Endodermal cell (in vitro differentiated cells): Measurements from ENCODE around the gene RARRES2. TPM values are rescaled to one million over a fixed set of nuclear protein-coding genes. Genes with fewer than 3 reads are reported as not detected.

ENCODE experiments used
- DNase-seq: peaks from one replicate; pipeline ENCODE4 v3.0.0-alpha.2; 2017
- H3K27ac ChIP-seq: 2 replicates; pipeline ENCODE4 v1.5.1; 2013; ENCODE audit warnings: mild to moderate bottlenecking, low read depth, low read length, moderate library complexity
- H3K27me3 ChIP-seq: 2 replicates; pipeline ENCODE4 v1.6.1; 2013; ENCODE audit warnings: mild to moderate bottlenecking, low read length, moderate library complexity; ENCODE audit not compliant: insufficient read depth, control insufficient read depth, poor library complexity, severe bottlenecking
- H3K36me3 ChIP-seq: 2 replicates; pipeline ENCODE4 v1.7.0; 2013; ENCODE audit warnings: mild to moderate bottlenecking, low read length, moderate library complexity; ENCODE audit not compliant: control insufficient read depth, insufficient read depth
- H3K4me1 ChIP-seq: one replicate; pipeline ENCODE4 v1.7.0; 2013; ENCODE audit warnings: low read length; ENCODE audit not compliant: control insufficient read depth, insufficient read depth
- H3K4me3 ChIP-seq: 2 replicates; pipeline ENCODE4 v1.5.1; 2013; ENCODE audit warnings: mild to moderate bottlenecking, low read length, moderate library complexity
- H3K9ac ChIP-seq: 2 replicates; pipeline ENCODE4 v1.6.1; 2013; ENCODE audit warnings: mild to moderate bottlenecking, low read length, moderate library complexity; ENCODE audit not compliant: poor library complexity, severe bottlenecking; ENCODE audit errors: extremely low read depth
- H3K9me3 ChIP-seq: 2 replicates; pipeline ENCODE4 v1.6.1; 2013; ENCODE audit warnings: mild to moderate bottlenecking, low read length, moderate library complexity; ENCODE audit not compliant: control insufficient read depth
- H3K27ac Mint-ChIP-seq: 2 replicates; pipeline ENCODE4 v1.8.0; 2020; ENCODE audit warnings: mixed read lengths
- H3K27me3 Mint-ChIP-seq: 2 replicates; pipeline ENCODE4 v1.8.0; 2021; ENCODE audit warnings: mild to moderate bottlenecking, mixed read lengths; ENCODE audit not compliant: insufficient read depth
- H3K36me3 Mint-ChIP-seq: 2 replicates; pipeline ENCODE4 v1.8.0; 2020; ENCODE audit warnings: low read depth, mixed read lengths
- H3K4me1 Mint-ChIP-seq: 2 replicates; pipeline ENCODE4 v1.8.0; 2020; ENCODE audit warnings: mixed read lengths
- H3K4me3 Mint-ChIP-seq: 2 replicates; pipeline ENCODE4 v1.8.0; 2020; ENCODE audit warnings: mild to moderate bottlenecking, moderate library complexity, mixed read lengths
- H3K9me3 Mint-ChIP-seq: 2 replicates; pipeline ENCODE4 v1.8.0; 2020; ENCODE audit warnings: mild to moderate bottlenecking, mixed read lengths
- WGBS, 2 experiments: methylation state at CpG; one replicate each; pipeline versions ENCODE4 v1.1.5 to v1.1.7; 2013; ENCODE audit warnings: missing lambda C conversion rate in 2 of 2, mixed read lengths in 1 of 2; ENCODE audit not compliant: insufficient coverage in 1 of 2, insufficient read length in 1 of 2; 5-methylcytosine and 5-hydroxymethylcytosine counted together
- total RNA-seq, 2 donors: library from RNA; stranded (reverse); fragmentation: NEBNext Ultra II Directional in 1 of 2; extraction: Animal tissue kit (Norgen Biotek cat#: 25700) in 1 of 2; gene quantifications; 2 replicates in 1 of 2; 3 replicates in 1 of 2; pipeline ENCODE4 v1.2.1, GENCODE V29; 2021
- TF ChIP-seq, protein P1 (sequence below): fragments of 200-600 bp; sonication (generic); conservative IDR thresholded peaks from 2 replicates; pipeline ENCODE4 v1.5.0; 2021; ENCODE audit warnings: antibody characterized with exemption, mild to moderate bottlenecking

Gene RARRES2
- total RNA-seq, 2 donors from 2014 or later = 32.2 to 48.2 TPM

DNA sequence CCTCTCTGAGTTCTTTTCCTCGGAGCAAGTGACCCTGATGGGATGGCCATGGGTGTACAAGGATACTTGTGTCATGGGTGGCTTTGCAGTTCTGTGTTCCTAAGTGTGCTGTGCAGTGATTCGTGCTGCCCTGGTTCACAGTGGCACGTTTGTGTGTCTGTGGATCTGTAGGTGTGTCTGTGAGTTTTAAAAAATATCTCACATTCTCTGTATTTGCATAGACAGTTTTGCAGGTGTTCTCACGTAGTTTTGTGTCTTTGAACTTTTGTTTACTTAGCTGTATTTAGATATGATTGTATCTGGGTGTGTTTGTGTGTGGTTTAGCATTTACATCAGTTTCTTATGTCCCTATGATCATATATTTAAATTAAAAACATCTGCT lies 41.4 kb upstream of the RARRES2 start:
- Histone ChIP-seq H3K9me3 (no peaks in the 10 kb centered on the region), H3K9ac (no peak overlapping the region), H3K4me3 (no peak overlapping the region), H3K4me1 (peaks cover 14% of the 10 kb centered on the region), H3K27ac (peak overlapping the region; percentile 98), H3K36me3 (no peaks in the 10 kb centered on the region), H3K27me3 (no peaks in the 10 kb centered on the region)
- WGBS, 2 experiments = 90% methylated on average over 4 of the region's 4 CpGs; no CpG with 5 or more reads in 1 of the 2 experiments
- peaks cover 15% of the 10 kb centered on the region for H3K36me3 Mint-ChIP-seq
- peaks cover 48% of the 10 kb centered on the region for H3K4me1 Mint-ChIP-seq
- no peak overlapping the region for H3K4me3 Mint-ChIP-seq
- H3K9me3 Mint-ChIP-seq = no peaks in the 10 kb centered on the region
- TF ChIP-seq, protein P1, sequence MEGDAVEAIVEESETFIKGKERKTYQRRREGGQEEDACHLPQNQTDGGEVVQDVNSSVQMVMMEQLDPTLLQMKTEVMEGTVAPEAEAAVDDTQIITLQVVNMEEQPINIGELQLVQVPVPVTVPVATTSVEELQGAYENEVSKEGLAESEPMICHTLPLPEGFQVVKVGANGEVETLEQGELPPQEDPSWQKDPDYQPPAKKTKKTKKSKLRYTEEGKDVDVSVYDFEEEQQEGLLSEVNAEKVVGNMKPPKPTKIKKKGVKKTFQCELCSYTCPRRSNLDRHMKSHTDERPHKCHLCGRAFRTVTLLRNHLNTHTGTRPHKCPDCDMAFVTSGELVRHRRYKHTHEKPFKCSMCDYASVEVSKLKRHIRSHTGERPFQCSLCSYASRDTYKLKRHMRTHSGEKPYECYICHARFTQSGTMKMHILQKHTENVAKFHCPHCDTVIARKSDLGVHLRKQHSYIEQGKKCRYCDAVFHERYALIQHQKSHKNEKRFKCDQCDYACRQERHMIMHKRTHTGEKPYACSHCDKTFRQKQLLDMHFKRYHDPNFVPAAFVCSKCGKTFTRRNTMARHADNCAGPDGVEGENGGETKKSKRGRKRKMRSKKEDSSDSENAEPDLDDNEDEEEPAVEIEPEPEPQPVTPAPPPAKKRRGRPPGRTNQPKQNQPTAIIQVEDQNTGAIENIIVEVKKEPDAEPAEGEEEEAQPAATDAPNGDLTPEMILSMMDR = no peak
- H3K27ac Mint-ChIP-seq = peak overlapping the region; percentile 55
- no peaks in the 10 kb centered on the region for H3K27me3 Mint-ChIP-seq
- no peak for DNase-seq

DNA sequence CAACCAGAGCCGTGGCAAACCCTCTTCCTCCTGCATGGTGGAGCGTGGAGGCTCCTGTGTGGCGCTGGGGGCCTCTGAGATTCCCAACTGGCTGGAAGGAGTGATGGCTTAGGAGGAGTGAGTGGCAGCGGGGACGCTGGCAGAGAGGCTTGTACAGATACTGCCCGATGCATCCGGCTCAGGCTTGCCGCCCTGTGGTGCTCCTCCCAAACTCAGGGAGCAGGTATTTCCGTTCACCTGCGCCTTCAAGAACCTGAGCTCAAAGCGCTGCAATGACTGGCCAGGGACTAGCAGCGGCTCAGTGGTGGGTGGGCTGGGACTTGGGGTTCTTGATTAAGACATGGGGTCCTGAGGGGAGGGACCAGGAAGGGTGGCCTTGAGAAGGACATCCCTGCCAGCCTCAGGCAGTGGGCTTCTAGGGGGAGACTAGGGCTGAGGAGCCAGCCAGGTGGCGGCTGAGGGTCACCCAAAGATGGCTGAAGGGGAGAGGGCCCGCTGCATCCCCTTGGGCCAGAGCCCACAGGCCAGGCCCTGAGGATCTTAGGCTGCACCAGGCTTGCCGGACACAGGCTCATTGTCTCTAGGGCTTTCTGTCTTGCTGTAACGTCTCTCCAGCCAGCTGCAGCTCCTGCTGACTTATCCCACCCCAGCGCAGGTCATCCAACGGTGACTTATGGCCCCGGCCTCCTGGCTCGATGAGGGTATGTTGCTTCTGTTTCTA lies 40.9 kb upstream of the RARRES2 start:
- Histone ChIP-seq H3K27ac (peak overlapping the region; percentile 4), H3K36me3 (no peaks in the 10 kb centered on the region), H3K9ac (no peak overlapping the region), H3K9me3 (no peaks in the 10 kb centered on the region), H3K27me3 (no peaks in the 10 kb centered on the region), H3K4me1 (peaks cover 14% of the 10 kb centered on the region), H3K4me3 (no peak overlapping the region)
- 87 to 92% methylated on average over 11 to 20 of the region's 20 CpGs for WGBS, 2 experiments
- Mint-ChIP-seq H3K36me3 (peaks cover 11% of the 10 kb centered on the region), H3K27ac (peak overlapping the region; percentile 55), H3K4me1 (peaks cover 54% of the 10 kb centered on the region), H3K4me3 (no peak overlapping the region), H3K27me3 (no peaks in the 10 kb centered on the region), H3K9me3 (no peaks in the 10 kb centered on the region)
- DNase-seq = peak; percentile 51
- TF ChIP-seq, protein P1 = no peak

DNA sequence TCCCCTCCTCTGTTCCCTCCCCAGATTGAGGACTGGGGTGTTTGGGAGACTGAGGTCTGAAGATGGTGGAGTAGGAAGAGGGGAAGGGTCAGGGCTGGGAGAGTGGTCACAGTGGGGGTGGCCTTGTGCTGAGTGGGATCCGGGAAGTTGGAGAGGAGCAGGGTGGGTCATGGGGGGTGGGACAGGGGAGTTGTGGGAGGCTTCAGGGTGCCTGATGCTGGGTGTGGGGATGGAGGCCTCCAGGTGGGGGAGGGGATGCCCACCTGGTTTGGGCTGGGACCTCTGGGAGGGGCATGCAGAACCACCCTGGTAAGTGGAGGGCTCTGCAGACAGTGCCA lies 40.3 kb upstream of the RARRES2 start:
- peaks cover 58% of the 10 kb centered on the region for H3K4me1 Mint-ChIP-seq
- no peak overlapping the region for H3K4me3 Mint-ChIP-seq
- TF ChIP-seq, protein P1 = no peak
- H3K9me3 ChIP-seq = no peaks in the 10 kb centered on the region
- 100% methylated on average over 1 of the region's 1 CpG; no CpG with 5 or more reads in 1 of the 2 experiments for WGBS, 2 experiments
- no peak overlapping the region for H3K27ac Mint-ChIP-seq
- peak; percentile 28 for DNase-seq
- no peaks in the 10 kb centered on the region for H3K27me3 ChIP-seq
- peaks cover 14% of the 10 kb centered on the region for H3K4me1 ChIP-seq
- no peaks in the 10 kb centered on the region for H3K36me3 ChIP-seq
- H3K27ac ChIP-seq = peak overlapping the region; percentile 4
- no peaks in the 10 kb centered on the region for H3K9me3 Mint-ChIP-seq
- no peaks in the 10 kb centered on the region for H3K27me3 Mint-ChIP-seq
- no peak overlapping the region for H3K9ac ChIP-seq
- H3K4me3 ChIP-seq = no peak overlapping the region
- peaks cover 8% of the 10 kb centered on the region for H3K36me3 Mint-ChIP-seq
